GM18873 (cell line): ENCODE results near the gene FOXN3.

Experiments used
- ATAC-seq: cut with Tn5 transposase; IDR thresholded peaks from one replicate; pipeline ENCODE4 v1.9.1; 2021; ENCODE audit warnings: mild to moderate bottlenecking, moderate library complexity, moderate number of reproducible peaks; ENCODE audit not compliant: unreplicated experiment, low FRiP score

Gene FOXN3

GRCh38 chr14:89241934-89242651, 174.9 kb downstream of the FOXN3 start:
- no peak for ATAC-seq

- no peak for ATAC-seq
These were observed 175.8 kb downstream of the FOXN3 start for GRCh38 chr14:89241257-89241656.

- ATAC-seq: no peak
These were observed 176.6 kb downstream of the FOXN3 start for GRCh38 chr14:89240414-89240813.

GRCh38 chr14:89239023-89239422, 178.0 kb downstream of the FOXN3 start:
- ATAC-seq: no peak

GRCh38 chr14:89237921-89238529, 179.0 kb downstream of the FOXN3 start:
- no peak for ATAC-seq

- ATAC-seq: no peak
These were observed 180.2 kb downstream of the FOXN3 start for GRCh38 chr14:89236851-89237250.

GRCh38 chr14:89233184-89233583, 183.8 kb downstream of the FOXN3 start:
- ATAC-seq: no peak

GRCh38 chr14:89232265-89233070, 184.6 kb downstream of the FOXN3 start:
- ATAC-seq: no peak

GRCh38 chr14:89231426-89232113, 185.5 kb downstream of the FOXN3 start:
- ATAC-seq: no peak

- no peak for ATAC-seq
These were observed 188.0 kb downstream of the FOXN3 start for GRCh38 chr14:89228921-89229639.

GRCh38 chr14:89227496-89227836, 189.6 kb downstream of the FOXN3 start:
- ATAC-seq: no peak

- ATAC-seq: no peak
These were observed 190.1 kb downstream of the FOXN3 start for GRCh38 chr14:89226801-89227495.

- ATAC-seq: no peak
These were observed 191.4 kb downstream of the FOXN3 start for GRCh38 chr14:89225607-89226006.

GRCh38 chr14:89221109-89221810, 195.8 kb downstream of the FOXN3 start:
- no peak for ATAC-seq

GRCh38 chr14:89219051-89219450, 198.0 kb downstream of the FOXN3 start:
- ATAC-seq: no peak

- ATAC-seq: no peak
These were observed 199.1 kb downstream of the FOXN3 start for GRCh38 chr14:89217891-89218290.

- no peak for ATAC-seq
These were observed 201.5 kb downstream of the FOXN3 start for GRCh38 chr14:89215531-89215930.

- ATAC-seq: no peak
These were observed 201.9 kb downstream of the FOXN3 start for GRCh38 chr14:89215114-89215513.
